Putamen (tissue), 1 donor: ENCODE measurements around the gene RALGPS1.
A peak's percentile ranks its signal among the peaks of the same experiment; 100 is the strongest.
"Not testable (repeated sequence)": the region's sequence is repeated elsewhere in the genome, so short reads cannot be mapped to it uniquely, and the experiment has no call there.

Experiments used
- DNase-seq: peaks from one replicate; pipeline ENCODE4 v3.0.0-alpha.2; 2016; ENCODE audit warnings: low spot score

RALGPS1 gene

DNA sequence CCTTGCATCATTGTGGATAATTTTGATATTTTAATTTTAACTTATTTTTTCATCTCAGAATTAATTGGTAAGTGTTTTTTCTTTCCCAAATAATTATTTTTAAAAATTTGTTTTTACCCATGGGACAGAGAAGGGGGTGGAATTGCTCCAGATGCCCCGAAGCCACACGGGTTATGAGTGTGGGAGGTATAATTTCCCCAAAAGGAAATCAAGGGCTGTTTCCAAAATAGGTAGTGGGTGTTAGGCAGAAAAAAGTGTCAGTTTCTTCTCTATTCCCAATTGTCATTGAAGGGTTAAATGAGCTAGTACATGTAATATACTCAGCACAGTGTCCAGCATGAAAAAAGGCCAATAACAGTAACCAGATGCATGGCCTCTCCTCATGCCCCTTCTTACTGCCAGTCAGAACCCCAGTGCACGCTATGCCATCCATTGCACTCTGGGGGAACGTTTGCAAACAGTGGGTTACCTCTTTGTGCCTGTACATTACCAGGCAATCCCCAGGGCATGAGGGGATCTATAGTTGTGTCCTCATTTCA lies 244.3 kb downstream of the RALGPS1 start:
- DNase-seq = no peak

DNA sequence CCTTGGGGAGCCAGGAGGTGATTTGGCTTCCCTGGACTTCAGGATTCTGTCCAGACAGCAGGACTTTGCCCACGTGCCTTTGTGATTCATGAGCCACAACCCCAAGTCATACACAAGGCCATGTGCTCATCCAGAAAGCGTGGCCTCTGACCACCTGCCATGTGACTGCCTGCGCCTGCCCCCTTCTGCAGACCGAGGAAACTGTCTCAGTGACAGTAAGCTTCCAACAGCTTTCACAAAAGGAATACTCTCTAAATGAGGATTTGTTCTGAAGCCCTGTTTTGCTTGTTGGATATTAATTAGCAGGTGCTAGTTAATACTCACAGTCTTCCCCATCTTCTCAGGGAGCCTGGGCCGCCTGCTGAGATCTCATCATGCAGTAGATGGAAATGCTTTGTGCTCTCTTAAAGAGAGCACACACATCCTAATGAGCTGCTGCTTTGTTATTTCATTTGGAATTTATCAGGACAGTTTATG lies 244.8 kb downstream of the RALGPS1 start:
- peak; percentile 72 for DNase-seq

DNA sequence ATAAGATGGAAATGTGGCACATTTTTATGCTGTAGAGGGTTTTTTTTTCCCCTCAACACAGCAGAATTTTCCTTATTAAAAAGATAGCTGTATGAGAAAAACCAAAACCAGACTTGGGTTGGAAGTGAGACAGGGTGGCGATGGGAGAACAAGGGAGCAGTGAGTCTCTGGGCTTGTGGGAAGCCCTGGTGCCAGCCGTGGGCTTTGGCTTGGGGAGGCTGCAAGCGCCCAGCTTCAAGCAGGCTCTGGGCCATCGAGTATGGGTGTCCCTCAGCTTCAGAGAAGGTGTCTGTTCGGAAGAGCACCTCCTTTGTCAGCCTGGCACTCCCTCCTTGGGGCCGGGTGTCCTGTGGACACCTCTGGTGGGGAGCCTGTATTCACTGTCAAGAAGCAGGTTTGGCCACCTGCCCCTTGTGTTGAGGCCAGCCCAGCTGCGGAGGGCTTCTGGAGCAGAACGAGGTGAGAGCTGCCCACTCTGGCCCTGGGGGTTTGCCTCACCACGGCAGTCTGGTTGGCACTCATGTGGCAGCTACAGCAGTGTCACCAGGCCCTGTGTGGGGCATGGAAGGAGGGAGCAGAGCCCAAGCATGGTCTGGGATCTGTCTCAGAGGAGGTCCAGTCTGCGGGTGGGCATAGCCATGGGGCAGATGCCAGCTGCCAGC lies 245.5 kb downstream of the RALGPS1 start:
- no peak for DNase-seq

DNA sequence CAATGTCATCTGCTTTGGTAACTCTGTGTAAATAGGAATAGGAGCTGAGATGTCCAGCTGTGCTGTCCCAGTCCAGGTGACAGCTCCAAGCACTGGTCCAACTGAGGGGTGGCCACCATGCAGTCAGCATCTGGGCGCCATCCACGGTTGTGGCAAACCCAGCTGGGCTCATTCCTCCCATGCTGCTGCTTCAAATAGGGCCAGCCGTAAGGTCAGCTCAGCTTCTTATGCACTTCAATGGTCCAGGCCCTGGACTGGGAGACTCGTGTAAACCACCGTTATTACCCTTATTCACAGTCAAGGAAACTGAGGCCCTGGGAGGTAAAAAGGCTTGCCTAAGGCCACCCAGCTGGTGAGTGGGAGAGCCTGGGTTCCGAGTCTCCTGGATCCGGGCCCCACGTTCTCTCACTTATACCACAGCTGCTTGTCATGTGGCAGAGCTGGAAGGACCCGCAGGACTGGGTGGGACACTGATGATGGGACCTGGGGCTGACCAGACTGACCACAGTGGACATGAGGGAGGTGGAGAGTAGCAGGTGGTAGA lies 246.6 kb downstream of the RALGPS1 start:
- DNase-seq = no peak

DNA sequence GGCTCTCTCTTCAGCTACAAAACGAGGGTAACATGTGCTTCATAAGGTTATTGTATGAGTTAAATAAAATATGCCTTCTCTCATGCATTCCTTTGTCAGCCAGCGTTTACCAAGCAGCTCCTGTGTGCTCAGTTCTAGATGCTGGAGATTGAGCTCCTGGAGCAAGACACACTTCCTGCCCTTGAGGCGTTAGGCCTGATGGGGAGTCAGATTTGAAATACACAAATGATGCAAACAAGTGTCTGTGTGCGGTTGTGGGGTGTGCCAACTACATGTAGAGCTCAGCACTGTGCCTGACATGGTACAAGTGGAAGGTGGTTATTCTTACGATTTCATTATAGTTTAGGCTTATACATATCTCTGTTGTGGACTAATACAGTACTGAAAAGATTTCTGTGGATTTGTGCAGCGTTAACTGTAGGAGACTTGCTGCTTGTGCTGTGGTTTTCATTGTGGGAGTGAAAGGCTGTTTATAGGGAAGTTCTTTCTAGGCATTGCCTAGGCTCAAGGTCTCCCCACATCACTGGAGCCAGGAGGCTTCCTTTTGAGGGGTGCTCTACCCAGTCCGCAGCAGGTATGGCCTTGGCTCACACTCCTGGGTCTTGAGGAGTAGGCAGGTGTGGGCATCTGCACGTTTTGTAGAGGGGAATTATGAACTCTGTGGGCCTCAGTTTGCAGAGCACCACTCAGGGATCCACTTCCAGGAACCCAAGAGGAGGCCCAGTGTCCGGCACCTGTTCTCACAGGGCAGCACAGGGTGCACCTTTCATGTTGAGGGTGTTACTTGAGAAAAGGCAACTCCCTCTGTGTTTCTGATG lies 247.7 kb downstream of the RALGPS1 start:
- no peak for DNase-seq

DNA sequence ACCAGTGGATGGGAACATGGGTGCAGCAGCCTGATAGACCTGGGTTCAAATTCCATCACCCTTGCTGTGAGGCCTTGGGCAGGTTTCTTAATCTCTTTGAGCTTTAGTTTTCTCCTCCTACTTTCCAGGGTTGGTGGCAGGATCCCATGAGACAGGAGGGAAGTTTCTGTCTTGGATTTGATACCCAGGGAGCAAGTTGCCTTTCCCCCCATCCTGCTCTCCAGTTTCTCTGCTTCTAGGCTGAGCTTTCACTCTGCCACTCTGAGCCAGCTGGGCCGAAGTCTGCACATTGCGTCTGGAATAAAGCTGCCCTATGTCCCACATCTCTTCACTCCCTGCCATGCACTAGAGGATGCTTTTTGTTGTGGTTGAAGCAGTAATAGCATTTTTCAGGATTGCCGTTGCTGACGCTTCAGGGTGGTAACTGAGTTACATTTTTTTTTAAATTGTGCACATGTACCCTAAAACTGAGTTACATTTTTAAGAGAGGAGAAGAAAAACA lies 248.3 kb downstream of the RALGPS1 start:
- peak; percentile 45 for DNase-seq

DNA sequence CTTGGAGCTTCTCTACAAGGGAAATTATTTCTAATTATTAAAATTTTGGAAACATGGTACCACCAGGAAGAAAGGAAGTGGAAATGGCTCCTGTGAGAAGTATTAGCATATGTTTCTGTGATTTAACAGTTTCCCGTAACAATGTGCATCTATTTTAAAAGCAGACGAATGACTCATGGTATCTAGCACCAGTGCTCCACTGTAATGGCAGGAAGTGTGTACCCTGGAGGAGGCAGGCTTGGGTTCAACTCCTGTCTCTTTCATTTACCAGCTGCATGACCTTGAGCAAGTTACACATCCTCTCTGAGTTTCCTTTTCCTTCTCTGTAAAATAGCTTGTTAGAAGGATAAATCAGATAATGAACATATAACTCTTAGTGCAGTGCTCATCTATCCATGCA lies 248.8 kb downstream of the RALGPS1 start:
- DNase-seq = no peak

DNA sequence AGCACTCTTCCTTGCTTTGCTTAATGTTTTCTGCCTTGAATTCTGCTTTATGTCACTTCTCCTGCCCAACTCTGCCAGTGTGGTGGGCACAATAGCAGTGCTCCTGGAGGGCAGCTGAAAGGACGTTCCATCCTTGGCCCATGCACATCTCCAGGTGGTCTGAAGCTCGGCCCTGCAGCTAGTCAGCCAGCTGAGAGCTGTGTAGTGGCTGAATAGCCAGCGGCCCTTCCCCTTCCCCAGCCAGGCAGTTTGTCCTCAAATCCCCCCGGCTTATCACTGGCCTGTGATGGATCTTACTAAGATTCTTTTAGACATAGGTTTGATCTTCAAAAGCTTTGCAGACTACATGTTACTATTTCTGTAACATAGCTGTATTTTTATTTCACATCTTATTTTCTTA lies 250.5 kb downstream of the RALGPS1 start:
- DNase-seq = no peak

DNA sequence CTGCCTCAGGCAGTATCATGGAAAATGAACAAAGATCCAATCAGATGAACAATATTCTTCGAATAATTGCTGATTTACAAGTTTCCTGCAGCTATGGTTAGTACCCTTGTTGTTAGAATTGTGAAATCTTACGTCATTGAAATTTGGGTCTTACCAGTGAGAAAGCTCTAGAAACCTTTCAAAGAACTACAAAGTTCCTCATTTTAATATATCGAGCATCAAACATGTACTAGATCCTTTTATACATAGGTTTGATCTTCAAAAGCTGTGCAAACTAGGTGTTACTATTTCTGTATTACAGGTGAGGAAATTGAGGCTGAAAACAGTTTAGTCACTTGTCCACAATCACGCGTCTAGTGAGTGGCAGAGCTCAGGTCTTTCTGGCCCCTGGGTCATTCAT lies 251.5 kb downstream of the RALGPS1 start:
- DNase-seq = no peak

DNA sequence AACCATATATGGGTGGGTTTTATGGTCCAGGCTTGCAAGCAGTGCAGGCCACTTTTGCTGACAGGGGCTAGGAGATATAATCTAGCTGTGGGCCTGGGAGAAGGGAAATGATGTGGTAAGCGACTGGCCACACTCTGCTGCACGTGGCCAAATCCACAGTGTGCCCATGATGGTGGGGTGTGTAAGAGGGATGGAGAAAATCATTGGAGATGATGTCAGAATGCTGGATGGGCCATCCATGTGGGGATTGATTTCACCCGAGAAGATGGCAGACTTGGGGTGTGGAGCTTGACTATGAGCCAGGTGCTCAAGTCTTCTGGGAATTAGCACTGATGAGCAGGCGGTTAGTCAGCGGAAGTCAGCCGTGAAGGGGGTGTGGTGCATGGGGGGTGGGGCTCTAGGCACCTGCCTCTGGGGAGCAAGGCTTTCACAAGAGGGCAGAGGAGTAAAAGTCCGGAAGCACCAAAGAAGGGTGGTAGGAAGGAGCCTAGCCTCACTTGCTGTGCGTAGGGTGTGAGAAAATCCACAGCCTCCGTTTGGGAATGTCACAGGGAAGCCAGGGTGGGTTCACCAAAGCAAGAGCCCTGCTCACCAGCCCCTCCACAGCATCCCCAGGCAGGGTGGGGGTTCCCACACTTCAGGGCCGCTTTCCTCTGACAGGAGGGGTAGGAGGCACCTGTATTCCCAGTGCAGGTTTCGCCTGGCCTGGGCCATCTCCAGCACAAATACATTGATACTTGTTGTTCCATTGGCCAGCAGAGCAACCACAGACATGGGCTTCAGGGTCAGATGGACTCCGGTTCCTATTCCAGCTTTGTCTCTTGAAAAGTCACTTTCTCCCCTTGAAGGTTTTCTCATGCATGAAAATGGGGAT lies 252.3 kb downstream of the RALGPS1 start:
- DNase-seq = no peak

DNA sequence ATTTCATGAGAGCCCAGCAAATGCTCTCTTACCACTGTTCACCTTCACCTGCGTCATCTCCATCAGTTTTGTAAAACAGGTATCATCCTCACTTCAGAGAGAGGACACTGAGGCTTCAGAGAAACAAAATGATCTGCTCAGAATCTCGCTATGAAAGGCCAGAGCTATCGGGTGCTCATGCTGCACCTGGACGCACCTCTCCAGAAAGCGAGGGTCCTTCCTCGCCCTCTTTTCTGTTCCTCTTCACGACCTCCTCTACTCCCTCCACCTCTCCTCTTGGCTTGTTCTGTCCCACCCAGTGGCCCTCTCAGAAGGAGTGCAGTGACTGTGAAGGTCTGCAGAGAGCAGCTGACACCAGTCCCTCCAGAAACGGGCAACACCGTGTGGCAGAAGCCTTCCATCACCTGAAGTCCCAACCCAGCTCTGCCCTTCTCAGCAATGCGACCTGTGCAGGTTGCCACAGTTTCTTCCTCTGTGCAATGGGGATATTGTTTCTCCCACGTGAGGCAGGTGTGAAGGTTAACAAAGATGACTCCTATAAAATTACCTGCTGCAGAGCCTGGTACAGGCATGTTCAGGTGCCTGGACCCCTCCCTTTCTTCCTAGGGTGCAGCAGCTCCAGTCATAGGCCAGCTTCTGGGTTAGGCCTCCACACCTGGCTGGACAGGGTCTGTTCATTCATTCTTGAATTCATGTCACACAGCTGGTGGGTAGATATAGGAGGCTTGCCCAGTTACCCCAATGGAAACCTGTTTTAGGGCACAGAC lies 253.2 kb downstream of the RALGPS1 start:
- no peak for DNase-seq

DNA sequence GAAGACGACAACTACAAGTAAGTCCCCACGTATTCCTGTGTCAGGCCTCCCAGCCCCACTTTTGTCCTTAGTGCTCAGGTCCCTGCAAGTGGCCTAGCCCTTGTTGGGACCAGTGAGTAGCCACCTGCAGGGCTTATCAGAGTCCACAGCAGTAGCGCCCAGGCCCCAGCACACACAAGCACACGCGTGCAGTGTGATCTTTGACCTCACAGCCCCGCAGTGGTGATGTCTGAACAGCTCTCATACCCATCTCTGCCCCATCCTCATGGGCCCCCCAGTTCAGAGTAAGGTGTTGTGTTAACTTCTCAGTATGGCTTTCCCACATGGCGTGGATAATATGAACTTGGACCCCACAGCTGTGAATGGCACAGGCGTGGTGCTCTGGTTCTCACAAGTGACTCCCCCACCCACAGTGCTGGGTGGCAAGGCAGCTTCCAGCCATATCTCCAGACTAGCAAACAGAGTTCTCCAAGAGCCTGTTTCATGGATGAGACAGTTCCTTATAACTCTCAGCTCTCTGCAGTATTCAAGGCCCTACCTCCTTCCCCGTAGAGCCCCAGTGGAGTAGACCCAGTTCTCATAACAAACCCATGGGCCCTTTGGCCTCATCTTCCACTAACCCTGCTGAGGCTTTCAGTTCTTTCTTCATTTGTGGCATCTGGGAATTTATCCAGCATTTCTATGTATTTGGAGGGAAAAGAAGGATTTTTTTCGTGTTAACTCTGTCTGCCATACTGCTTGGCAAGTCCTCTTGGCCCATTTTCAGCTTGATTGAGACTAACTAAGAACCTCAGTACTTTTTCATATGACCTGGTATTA lies 254.4 kb downstream of the RALGPS1 start:
- no peak for DNase-seq

DNA sequence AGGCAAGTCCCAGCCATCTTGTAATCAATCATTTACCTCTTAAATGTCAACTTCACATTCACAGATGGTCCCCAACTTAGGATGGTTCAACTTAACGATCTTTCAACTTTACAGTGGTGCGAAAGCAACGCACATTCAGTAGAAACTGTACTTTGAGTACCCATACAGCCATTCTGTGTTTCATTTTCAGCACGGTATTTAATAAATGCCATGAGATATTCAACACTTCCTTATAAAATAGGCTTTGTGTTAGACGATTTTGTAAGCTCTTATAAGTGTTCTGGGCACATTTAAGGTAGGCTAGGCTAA lies 254.9 kb downstream of the RALGPS1 start:
- DNase-seq = no peak

DNA sequence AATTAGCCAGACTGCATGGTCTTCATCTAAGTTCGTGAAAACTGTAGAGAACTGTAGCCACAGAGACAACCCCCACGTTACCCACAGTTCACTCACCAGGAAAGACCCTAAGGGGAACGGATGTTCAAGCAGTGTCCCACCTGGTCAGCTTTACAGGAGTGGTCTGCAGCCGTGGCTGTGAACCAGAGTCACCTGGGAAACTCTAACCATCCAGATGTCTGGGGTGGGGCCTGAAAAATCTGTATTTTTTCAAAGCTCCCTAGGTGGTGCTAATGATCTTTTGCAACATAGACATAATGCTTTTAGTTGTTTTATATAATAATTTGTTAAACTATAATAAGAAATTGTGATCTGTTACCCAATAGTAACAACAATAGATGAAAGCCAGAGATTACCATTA lies 255.5 kb downstream of the RALGPS1 start:
- DNase-seq = no peak

DNA sequence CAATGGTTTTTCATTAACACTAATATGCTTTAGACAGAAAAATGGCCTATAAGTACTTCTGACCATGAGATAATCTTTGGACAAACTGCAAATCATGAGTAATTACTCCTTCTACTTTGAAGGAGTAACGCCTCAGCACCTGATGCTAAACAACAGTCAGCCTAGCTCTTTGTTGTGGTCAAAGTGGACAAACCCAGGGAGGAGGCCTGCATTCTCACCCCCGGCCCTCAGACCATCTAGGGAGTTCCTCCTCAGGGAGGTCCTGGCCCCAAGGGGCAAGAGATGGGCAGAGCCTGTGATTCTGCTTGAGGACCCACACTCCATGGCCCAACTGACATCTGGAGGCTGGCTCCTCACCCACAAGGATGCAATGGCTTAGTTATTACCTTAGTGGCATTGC lies 256.1 kb downstream of the RALGPS1 start:
- no peak for DNase-seq

DNA sequence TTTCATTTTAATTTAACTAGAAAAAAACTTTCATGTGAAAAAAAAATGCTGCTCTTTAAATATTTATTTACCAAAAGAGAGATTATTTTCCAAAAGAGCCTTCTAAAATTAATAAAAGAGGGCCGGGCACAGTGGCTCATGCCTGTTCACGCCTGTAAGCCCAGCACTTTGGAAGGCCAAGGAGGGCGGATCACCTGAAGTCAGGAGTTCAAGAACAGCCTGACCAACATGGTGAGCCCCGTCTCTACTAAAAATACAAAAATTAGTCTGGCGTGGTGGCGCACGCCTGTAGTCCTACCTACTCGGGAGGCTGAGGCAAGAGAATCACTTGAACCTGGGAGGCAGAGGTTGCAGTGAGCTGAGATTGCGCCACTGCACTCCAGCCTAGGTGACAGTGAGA lies 256.8 kb downstream of the RALGPS1 start:
- DNase-seq = not testable (repeated sequence)

DNA sequence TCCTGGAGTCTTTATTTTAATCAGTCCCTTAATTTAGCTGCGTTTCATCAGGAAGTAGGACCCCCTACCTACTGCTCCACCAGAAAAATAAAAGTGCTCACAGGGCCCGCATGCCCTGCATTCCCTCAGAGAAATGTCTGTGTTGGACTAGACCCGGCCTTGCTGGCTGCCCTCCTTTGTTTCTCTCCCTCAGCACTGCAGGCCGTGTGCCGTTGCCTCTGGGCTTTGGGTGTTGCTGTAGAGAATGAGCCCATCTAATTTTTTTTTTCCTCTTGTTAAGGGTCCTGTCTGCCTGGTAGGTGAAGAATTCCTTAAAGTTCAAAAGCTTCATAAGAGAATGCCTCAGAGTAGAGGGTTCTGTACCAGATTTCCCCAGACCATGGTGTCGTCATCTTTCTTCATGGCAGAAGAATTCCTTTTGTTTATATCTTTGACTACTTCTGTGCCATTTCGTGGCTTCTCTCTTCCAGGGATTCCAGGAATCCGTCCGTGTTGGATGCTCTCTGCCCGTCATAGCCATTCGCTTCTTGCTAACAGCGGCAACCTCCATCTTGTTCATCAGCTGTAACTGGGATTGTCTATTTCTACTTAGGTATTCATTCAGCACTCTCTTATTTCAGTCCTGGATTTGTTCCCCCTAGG lies 257.6 kb downstream of the RALGPS1 start:
- no peak for DNase-seq

DNA sequence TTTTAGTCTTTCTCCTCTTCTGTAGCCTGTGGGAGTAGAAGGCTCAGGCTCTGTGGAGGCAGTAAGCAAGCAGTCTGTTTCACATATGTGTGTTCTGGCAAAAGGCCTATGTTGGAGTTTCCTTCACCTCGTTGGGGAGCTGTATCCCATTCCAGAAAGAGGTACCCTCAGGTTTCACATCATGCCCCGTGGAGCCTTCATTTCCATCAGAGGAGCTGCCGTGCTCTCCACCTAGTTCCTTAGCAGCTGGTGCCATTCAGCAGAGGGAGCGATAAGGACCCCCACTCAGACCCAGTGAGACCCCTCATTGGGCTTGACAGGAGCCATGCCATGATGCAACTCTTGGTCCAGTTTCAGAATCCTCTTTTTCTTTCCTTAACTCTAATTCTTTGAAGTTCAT lies 258.5 kb downstream of the RALGPS1 start:
- DNase-seq = no peak

DNA sequence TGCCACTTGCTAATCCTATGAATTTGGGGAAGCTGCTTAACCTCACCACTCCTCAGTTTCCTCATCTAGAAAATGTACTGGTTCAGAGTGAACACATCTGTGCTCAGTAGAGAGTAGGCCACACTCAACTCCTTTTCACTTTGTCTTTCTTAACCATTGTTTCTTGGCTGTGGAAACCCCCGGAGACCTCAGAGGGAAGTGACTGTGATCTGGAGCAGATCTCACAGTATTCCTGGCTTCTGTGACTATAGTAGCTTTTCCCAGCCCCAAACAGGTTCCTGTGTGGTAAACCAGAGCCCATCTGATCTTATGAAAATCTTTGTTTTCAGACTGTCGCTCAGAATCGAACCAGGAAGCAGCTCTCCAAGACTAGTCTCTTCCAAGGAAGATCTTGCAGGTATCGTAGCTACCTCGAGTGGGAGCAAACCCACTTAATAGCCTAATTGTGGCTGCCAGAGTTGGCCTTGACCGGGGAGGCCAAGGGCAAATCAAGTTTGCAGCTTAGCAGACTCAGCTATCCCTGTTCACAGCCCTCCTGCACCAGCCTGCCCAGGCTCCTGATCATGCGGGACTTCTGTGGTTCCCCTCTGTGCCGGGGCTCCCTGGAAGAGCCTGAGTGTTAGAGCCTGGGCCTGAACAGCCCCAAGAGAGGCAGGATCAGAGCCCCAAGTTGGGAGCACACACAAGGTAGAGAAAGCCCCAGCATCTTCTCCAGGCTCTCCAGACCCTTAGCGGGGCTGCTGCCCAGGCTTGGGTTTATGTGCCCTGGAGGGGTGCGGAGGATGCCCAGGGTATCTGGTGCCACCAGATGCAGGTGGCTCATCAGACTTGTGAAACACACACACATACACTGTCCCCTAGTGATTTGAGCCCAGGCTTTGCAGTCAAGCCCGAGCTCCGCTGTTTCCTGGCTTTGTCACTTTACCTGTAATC lies 260.1 kb downstream of the RALGPS1 start:
- DNase-seq = no peak
